ENCODE results near the gene PACSIN1. TPM values are rescaled to one million over a fixed set of nuclear protein-coding genes. Genes with fewer than 3 reads are reported as not detected.

PACSIN1 gene
- total RNA-seq, 1 donor from 2014 or later = 0.11 TPM

- Mint-ChIP-seq H3K4me3 (no peak overlapping the region), H3K9me3 (no peaks in the 10 kb centered on the region), H3K27ac (peak overlapping the region; percentile 71), H3K36me3 (ENCODE audit: low read depth) (no peaks in the 10 kb centered on the region), H3K27me3 (peaks cover 14% of the 10 kb centered on the region), H3K4me1 (peaks cover 29% of the 10 kb centered on the region)
- ChIA-PET POLR2A (interaction anchor here (0.9 kb wide), 1 partner anchor 58 kb away, joined by 3 read pairs; no protein-coding TSS in a partner anchor), CTCF (interaction anchor here (1.5 kb wide), 1 partner anchor 8 kb away, joined by 6 read pairs; no protein-coding TSS in a partner anchor)
- TF ChIP-seq CTCF (IDR thresholded peaks at IDR 0.05) = no peak
- intact Hi-C loops (cut with micrococcal nuclease) = loop anchor here (5.0 to 10.0 kb wide), 3 partner anchors 41 to 286 kb away; partner anchors contain the start of genes RPS10 and SNRPC
- DNase-seq (peak; percentile 40), ATAC-seq (ENCODE audit: low read depth) (peak; percentile 86)
Observed at GRCh38 chr6:34468378-34468892, 2.6 kb downstream of the PACSIN1 start.

GRCh38 chr6:34469499-34469898 is 3.6 kb downstream of the PACSIN1 start:
- Mint-ChIP-seq H3K4me1 (peaks cover 29% of the 10 kb centered on the region), H3K27ac (no peak overlapping the region), H3K36me3 (ENCODE audit: low read depth) (no peaks in the 10 kb centered on the region), H3K27me3 (peaks cover 7% of the 10 kb centered on the region), H3K9me3 (no peaks in the 10 kb centered on the region), H3K4me3 (no peak overlapping the region)
- intact Hi-C loops (cut with micrococcal nuclease) = loop anchor here (5.0 to 10.0 kb wide), 3 partner anchors 42 to 285 kb away; partner anchors contain the start of genes RPS10 and SNRPC
- DNase-seq (no peak), ATAC-seq (ENCODE audit: low read depth) (no peak)
- POLR2A ChIA-PET = no interaction called here
- no peak for TF ChIP-seq CTCF (IDR thresholded peaks at IDR 0.05)
- CTCF ChIA-PET = interaction anchor here (1.5 kb wide), 1 partner anchor 10 kb away, joined by 6 read pairs; no protein-coding TSS in a partner anchor

GRCh38 chr6:34472425-34472824 is 6.5 kb downstream of the PACSIN1 start:
- H3K4me1 Mint-ChIP-seq = peaks cover 18% of the 10 kb centered on the region

GRCh38 chr6:34473967-34474366 is 8.1 kb downstream of the PACSIN1 start:
- Mint-ChIP-seq H3K27me3 (no peaks in the 10 kb centered on the region), H3K4me3 (no peak overlapping the region), H3K9me3 (no peaks in the 10 kb centered on the region), H3K36me3 (ENCODE audit: low read depth) (no peaks in the 10 kb centered on the region), H3K27ac (no peak overlapping the region), H3K4me1 (peaks cover 7% of the 10 kb centered on the region)
- DNase-seq = no peak
- CTCF ChIA-PET = no interaction called here
- TF ChIP-seq CTCF (IDR thresholded peaks at IDR 0.05) = no peak
- intact Hi-C loops (cut with micrococcal nuclease) = no loop called here
- no peak for ATAC-seq (ENCODE audit: low read depth)
- POLR2A ChIA-PET = no interaction called here

More at GRCh38 chr6:34472425-34472824, 6.5 kb downstream of the PACSIN1 start:
- intact Hi-C loops (cut with micrococcal nuclease) = no loop called here
- POLR2A ChIA-PET = no interaction called here
- H3K27me3 Mint-ChIP-seq = no peaks in the 10 kb centered on the region
- ATAC-seq (ENCODE audit: low read depth) (no peak), DNase-seq (no peak)
- no peak overlapping the region for H3K27ac Mint-ChIP-seq
- no peaks in the 10 kb centered on the region for H3K36me3 Mint-ChIP-seq (ENCODE audit: low read depth)
- CTCF ChIA-PET = no interaction called here
- no peak overlapping the region for H3K4me3 Mint-ChIP-seq
- H3K9me3 Mint-ChIP-seq = no peaks in the 10 kb centered on the region
- no peak for TF ChIP-seq CTCF (IDR thresholded peaks at IDR 0.05)

GRCh38 chr6:34474754-34475153 is 8.9 kb downstream of the PACSIN1 start:
- no peak for ATAC-seq (ENCODE audit: low read depth)
- intact Hi-C loops (cut with micrococcal nuclease) = no loop called here
- Mint-ChIP-seq H3K27me3 (no peaks in the 10 kb centered on the region), H3K27ac (no peak overlapping the region), H3K4me3 (no peak overlapping the region), H3K4me1 (peaks cover under 1% of the 10 kb centered on the region), H3K9me3 (no peaks in the 10 kb centered on the region), H3K36me3 (ENCODE audit: low read depth) (no peaks in the 10 kb centered on the region)
- DNase-seq = no peak
- ChIA-PET CTCF (no interaction called here), POLR2A (no interaction called here)
- no peak for TF ChIP-seq CTCF (IDR thresholded peaks at IDR 0.05)
